Adrenal gland (tissue), 12 donors: ENCODE measurements around the gene TRABD. TPM values are rescaled to one million over a fixed set of nuclear protein-coding genes. Genes with fewer than 3 reads are reported as not detected.
A peak's percentile ranks its signal among the peaks of the same experiment; 100 is the strongest.

ENCODE experiments used
- DNase-seq, 7 donors: peaks; one replicate each; pipeline ENCODE4 v3.0.0-alpha.2; 2019 to 2020
- H3K27ac ChIP-seq, 5 donors: fragments of 200-600 bp; sonication (generic) in 4 of 5; 1 replicate in 3 of 5; 2 replicates in 2 of 5; pipeline versions ENCODE4 v1.5.1 to v1.8.0; 2016 to 2020; ENCODE audit warnings: mild to moderate bottlenecking in 1 of 5
- H3K27me3 ChIP-seq: fragments of 200-600 bp; 2 replicates; pipeline ENCODE4 v1.8.0; 2021
- H3K36me3 ChIP-seq, 2 donors: fragments of 200-600 bp; replicated peaks in 1 of 2; 1 replicate in 1 of 2; 2 replicates in 1 of 2; pipeline versions ENCODE4 v1.5.1 to v1.8.0; 2018 to 2022
- H3K4me1 ChIP-seq, 2 donors: fragments of 200-600 bp; replicated peaks in 1 of 2; 1 replicate in 1 of 2; 2 replicates in 1 of 2; pipeline versions ENCODE4 v1.5.1 to v1.8.0; 2018 to 2021
- H3K4me3 ChIP-seq, 4 donors: fragments of 200-600 bp; sonication (generic) in 3 of 4; one replicate each; pipeline ENCODE4 v1.5.1; 2016 to 2018
- H3K9me3 ChIP-seq, 3 donors: fragments of 200-600 bp; sonication (generic) in 1 of 3; replicated peaks in 1 of 3; 1 replicate in 2 of 3; 2 replicates in 1 of 3; pipeline versions ENCODE4 v1.5.1 to v1.8.0; 2016 to 2021
- CTCF ChIP-seq, 6 experiments: fragments of 450-650 bp in 4 of 6; fragments of 200-600 bp in 2 of 6; sonication (generic) in 1 of 6; IDR thresholded peaks; 1 replicate in 5 of 6; 2 replicates in 1 of 6; pipeline versions ENCODE4 v1.5.1 to v1.8.0; 2016 to 2021; ENCODE audit warnings: antibody characterized with exemption in 6 of 6, mild to moderate bottlenecking in 2 of 6, moderate library complexity in 1 of 6
- POLR2A ChIP-seq, 2 donors: fragments of 450-650 bp; IDR thresholded peaks; one replicate each; pipeline ENCODE4 v1.6.1; 2017; ENCODE audit warnings: antibody characterized with exemption in 2 of 2, mild to moderate bottlenecking in 2 of 2, moderate library complexity in 1 of 2
- WGBS, 4 donors: extraction: QIAGEN DNeasy Blood & Tissue Kit in 2 of 4; methylation state at CpG; one replicate each; pipeline versions ENCODE4 v1.1.5 to v1.1.7; 2013 to 2017; 5-methylcytosine and 5-hydroxymethylcytosine counted together
- intact Hi-C, 2 donors: fragments of 100-400 bp; cut with DNase I; formaldehyde crosslinking; loops; one replicate each; pipeline versions ENCODE4 v1.14.1 to v1.15.0; 2022 to 2023
- polyA plus RNA-seq, 3 donors: library from polyadenylated mRNA; stranded (reverse); fragments of 200-250 nt in 2 of 3; fragments of 350-450 nt in 1 of 3; fragmentation: Illumina TruSeq in 1 of 3; extraction: RNeasy Lipid Tissue Mini Kit (QIAGEN cat#74804) in 1 of 3; gene quantifications; one replicate each; pipeline ENCODE4 v1.2.3, GENCODE V29; 2013 to 2014
- total RNA-seq, 9 donors: library from RNA; depleted of rRNA in 4 of 9; stranded (reverse); fragments of >200 nt in 4 of 9; fragments of 120-200 nt in 1 of 9; fragmentation: NEBNext Ultra II Directional in 1 of 9; extraction: Animal tissue kit (Norgen Biotek cat#: 25700) in 1 of 9; gene quantifications; one replicate each; pipeline versions ENCODE4 v1.1.0 to v1.2.4, GENCODE V29; 2013 to 2023
- donor health status: healthy with polysubstance abuse.
- donor health status: Bipolar disorder and iron deficiency.
- donor health status: DM: yes; HTN: yes; CAD: no.
- donor health status: DM: no; HTN: no; CAD: no.
- donor health status: DM: no; HTN: no; CAD: no.
- donor health status: DM: yes; HTN: yes; CAD: no.

The TRABD gene
- total and polyA plus RNA-seq, 12 donors, result 3.0 to 79.0 (median 28.9) TPM

- H3K9me3 ChIP-seq, result no peaks in the 10 kb centered on the region
- H3K4me1 ChIP-seq, result peaks cover 24 to 46% of the 10 kb centered on the region in 2 donors
- 53 to 69% (median 58%) methylated on average over 12 to 18 of the region's 18 CpGs for WGBS, 4 donors
Measured at GRCh38 chr22:50190941-50191741, 5.4 kb downstream of the TRABD start.

GRCh38 chr22:50192436-50193204 is 6.9 kb downstream of the TRABD start:
- no peak for TF ChIP-seq CTCF (IDR thresholded peaks at IDR 0.05)
- WGBS, 4 donors, result 79 to 87% (median 83%) methylated on average over 3 to 25 of the region's 25 CpGs
- no peaks in the 10 kb centered on the region for H3K9me3 ChIP-seq
- H3K36me3 ChIP-seq, result peaks cover 0 to 15% of the 10 kb centered on the region in 2 donors
- H3K27me3 ChIP-seq, result no peaks in the 10 kb centered on the region
- H3K4me3 ChIP-seq, result no peak overlapping the region
- intact Hi-C loops, result no loop called here
- peak overlapping the region in 2 of 5 donors; percentile 81 to 91 for H3K27ac ChIP-seq
- H3K4me1 ChIP-seq, result peaks cover 24 to 36% of the 10 kb centered on the region in 2 donors
- DNase-seq, result no peak

More at GRCh38 chr22:50190941-50191741, 5.4 kb downstream of the TRABD start:
- H3K27ac ChIP-seq, result peak overlapping the region; percentile 16 to 91 (median 72)
- peak overlapping the region in 1 of 4 donors; percentile 53 for H3K4me3 ChIP-seq
- peak in 5 of 7 donors; percentile 32 to 77 (median 62) for DNase-seq
- TF ChIP-seq POLR2A (IDR thresholded peaks at IDR 0.05) (no peak), CTCF (IDR thresholded peaks at IDR 0.05) (no peak)
- intact Hi-C loops, result no loop called here
- no peaks in the 10 kb centered on the region for H3K27me3 ChIP-seq
- H3K36me3 ChIP-seq, result peaks cover 0 to 15% of the 10 kb centered on the region in 2 donors

GRCh38 chr22:50193621-50194020 is 7.9 kb downstream of the TRABD start:
- 87 to 97% (median 93%) methylated on average over 4 to 8 of the region's 8 CpGs for WGBS, 4 donors
- intact Hi-C loops, result no loop called here
- no peak overlapping the region for H3K27ac ChIP-seq
- H3K4me3 ChIP-seq, result no peak overlapping the region
- TF ChIP-seq POLR2A (IDR thresholded peaks at IDR 0.05) (no peak), CTCF (IDR thresholded peaks at IDR 0.05) (no peak)
- peaks cover 0 to 15% of the 10 kb centered on the region in 2 donors for H3K36me3 ChIP-seq
- H3K27me3 ChIP-seq, result no peaks in the 10 kb centered on the region
- no peak for DNase-seq
- peaks cover 24 to 33% of the 10 kb centered on the region in 2 donors for H3K4me1 ChIP-seq
- no peaks in the 10 kb centered on the region for H3K9me3 ChIP-seq
